Esophagus squamous epithelium (tissue), 5 donors: Measurements from ENCODE around the gene RPL14. TPM values are rescaled to one million over a fixed set of nuclear protein-coding genes. Genes with fewer than 3 reads are reported as not detected.

Experiments used
- DNase-seq: peaks from one replicate; lab custom pipeline; 2025; lab: John Stamatoyannopoulos, UW
- H3K27ac ChIP-seq, 4 donors: fragments of 200-600 bp; sonication (generic); one replicate each; pipeline ENCODE4 v1.5.1; 2016 to 2019; ENCODE audit warnings: mild to moderate bottlenecking in 1 of 4
- H3K27me3 ChIP-seq, 4 donors: fragments of 200-600 bp; sonication (generic); 1 replicate in 3 of 4; 2 replicates in 1 of 4; pipeline versions ENCODE4 v1.5.1 to v1.6.0; 2017 to 2021; ENCODE audit warnings: antibody characterized with exemption in 1 of 4
- H3K36me3 ChIP-seq, 3 donors: fragments of 200-600 bp; sonication (generic); one replicate each; pipeline ENCODE4 v1.5.1; 2016 to 2019
- H3K4me1 ChIP-seq, 3 donors: fragments of 200-600 bp; sonication (generic); one replicate each; pipeline ENCODE4 v1.5.1; 2017 to 2019
- H3K4me3 ChIP-seq, 4 donors: fragments of 200-600 bp; sonication (generic); 1 replicate in 3 of 4; 2 replicates in 1 of 4; pipeline ENCODE4 v1.5.1; 2016 to 2019; ENCODE audit warnings: mild to moderate bottlenecking in 2 of 4, moderate library complexity in 1 of 4
- H3K9me3 ChIP-seq, 3 donors: fragments of 200-600 bp; sonication (generic); one replicate each; pipeline ENCODE4 v1.5.1; 2016 to 2019
- CTCF ChIP-seq, 6 experiments: fragments of 450-650 bp in 4 of 6; fragments of 200-600 bp in 2 of 6; sonication (generic) in 2 of 6; IDR thresholded peaks; one replicate each; pipeline ENCODE4 v1.5.1; 2016 to 2019; ENCODE audit warnings: antibody characterized with exemption in 6 of 6, mild to moderate bottlenecking in 4 of 6, moderate library complexity in 4 of 6
- POLR2A ChIP-seq, 4 donors: fragments of 450-650 bp; IDR thresholded peaks; one replicate each; pipeline ENCODE4 v1.6.1; 2017; ENCODE audit warnings: antibody characterized with exemption in 4 of 4, mild to moderate bottlenecking in 4 of 4, moderate library complexity in 3 of 4
- WGBS, 2 donors: methylation state at CpG; one replicate each; pipeline ENCODE4 v1.1.5; 2018; 5-methylcytosine and 5-hydroxymethylcytosine counted together
- intact Hi-C: fragments of 100-400 bp; cut with DNase I; formaldehyde crosslinking; loops from one replicate; pipeline ENCODE4 v1.15.0; 2022
- total RNA-seq, 4 donors: library from RNA; depleted of rRNA; stranded (reverse); fragments of >200 nt; gene quantifications; one replicate each; pipeline ENCODE4 v1.1.0, GENCODE V29; 2016
- donor health status: DM: yes; HTN: yes; CAD: no.

The RPL14 gene
- total RNA-seq, 4 donors from 2014 or later, result 333 to 488 (median 431) TPM

DNA sequence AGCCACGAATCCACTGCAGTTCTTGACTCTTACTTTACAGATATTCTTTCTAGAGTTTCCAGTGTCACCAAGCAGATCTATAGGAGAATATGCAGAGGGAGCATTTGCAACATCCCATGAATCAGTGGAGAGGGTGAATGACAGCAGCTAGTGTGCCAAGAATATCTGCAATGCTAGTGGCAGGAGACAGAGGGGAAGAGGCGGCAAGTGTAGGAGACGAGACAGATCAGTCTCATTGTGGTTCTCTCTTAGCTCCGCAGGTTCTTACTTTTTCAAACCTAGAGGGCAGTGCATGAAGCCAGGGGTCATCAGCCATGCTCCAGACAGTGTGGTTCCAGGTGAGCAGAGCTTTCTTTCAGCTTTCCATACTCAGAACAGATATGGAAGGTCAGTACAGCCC lies 20.5 kb downstream of the RPL14 start:
- TF ChIP-seq CTCF (IDR thresholded peaks at IDR 0.05) (no peak), POLR2A (IDR thresholded peaks at IDR 0.05) (no peak)
- H3K36me3 ChIP-seq, result peaks cover 0 to 41% (median 0%) of the 10 kb centered on the region in 3 donors
- peaks cover 0 to 17% (median 5%) of the 10 kb centered on the region in 3 donors for H3K4me1 ChIP-seq
- no peaks in the 10 kb centered on the region for H3K9me3 ChIP-seq
- no peaks in the 10 kb centered on the region for H3K27me3 ChIP-seq
- WGBS, 2 donors, result 33 to 53% methylated on average over 4 of the region's 4 CpGs
- DNase-seq, result no peak
- H3K4me3 ChIP-seq, result peak overlapping the region; percentile 67 to 93 (median 88)
- intact Hi-C loops, result no loop called here
- H3K27ac ChIP-seq, result peak overlapping the region in 1 of 4 donors; percentile 84

GRCh38 chr3:40487172-40487571 lies 30.0 kb downstream of the RPL14 start:
- intact Hi-C loops, result no loop called here
- Histone ChIP-seq H3K4me1 (no peaks in the 10 kb centered on the region), H3K9me3 (peaks cover 0 to 29% (median 22%) of the 10 kb centered on the region in 3 donors), H3K4me3 (no peak overlapping the region), H3K36me3 (peaks cover 12 to 73% (median 13%) of the 10 kb centered on the region in 3 donors), H3K27me3 (no peaks in the 10 kb centered on the region), H3K27ac (no peak overlapping the region)
- TF ChIP-seq CTCF (IDR thresholded peaks at IDR 0.05) (no peak), POLR2A (IDR thresholded peaks at IDR 0.05) (no peak)
- DNase-seq, result no peak
- WGBS, 2 donors, result 93 to 98% methylated on average over 3 of the region's 3 CpGs

- no peak overlapping the region for H3K4me3 ChIP-seq
- TF ChIP-seq POLR2A (IDR thresholded peaks at IDR 0.05) (no peak), CTCF (IDR thresholded peaks at IDR 0.05) (no peak)
- no peaks in the 10 kb centered on the region for H3K4me1 ChIP-seq
- no peak for DNase-seq
- peaks cover 12 to 35% (median 13%) of the 10 kb centered on the region in 3 donors for H3K36me3 ChIP-seq
- no peaks in the 10 kb centered on the region for H3K27me3 ChIP-seq
- H3K9me3 ChIP-seq, result peaks cover 0 to 26% (median 22%) of the 10 kb centered on the region in 3 donors
- H3K27ac ChIP-seq, result no peak overlapping the region
- WGBS, 2 donors, result 79 to 89% methylated on average over 5 of the region's 5 CpGs
- intact Hi-C loops, result no loop called here
Measured at GRCh38 chr3:40490916-40491315, 33.8 kb downstream of the RPL14 start.

- TF ChIP-seq CTCF (IDR thresholded peaks at IDR 0.05) (no peak), POLR2A (IDR thresholded peaks at IDR 0.05) (no peak)
- 41 to 54% methylated on average over 2 of the region's 2 CpGs for WGBS, 2 donors
- Histone ChIP-seq H3K27me3 (no peaks in the 10 kb centered on the region), H3K36me3 (peaks cover 0 to under 1% (median 0%) of the 10 kb centered on the region in 3 donors), H3K4me1 (no peaks in the 10 kb centered on the region), H3K27ac (no peak overlapping the region), H3K9me3 (no peaks in the 10 kb centered on the region), H3K4me3 (no peak overlapping the region)
- intact Hi-C loops, result no loop called here
- DNase-seq, result no peak
Measured at GRCh38 chr3:40494698-40495097, 37.6 kb downstream of the RPL14 start.

DNA sequence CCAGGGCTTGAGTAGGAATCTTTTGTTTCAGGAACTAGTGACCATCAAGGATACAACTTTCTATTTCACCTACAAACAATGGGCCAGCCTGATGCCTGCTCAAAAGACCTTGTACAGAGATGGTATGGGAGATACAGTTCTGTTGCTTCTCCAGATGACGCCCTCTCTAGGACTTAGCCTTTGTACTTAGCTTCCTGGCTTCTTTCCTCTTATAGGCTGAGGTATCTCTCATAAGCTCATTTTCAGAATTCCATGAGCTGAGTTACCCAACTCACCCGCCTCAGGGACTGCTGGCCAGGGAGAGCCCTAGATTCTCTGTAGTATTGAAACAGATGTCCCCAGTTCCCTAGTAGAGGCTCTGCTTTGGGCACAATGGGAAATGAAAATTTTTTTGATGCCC lies 40.1 kb downstream of the RPL14 start:
- H3K27ac ChIP-seq, result no peak overlapping the region
- WGBS, 2 donors, result 92 to 96% methylated on average over 2 of the region's 2 CpGs
- DNase-seq, result no peak
- H3K9me3 ChIP-seq, result no peaks in the 10 kb centered on the region
- no peaks in the 10 kb centered on the region for H3K36me3 ChIP-seq
- H3K4me3 ChIP-seq, result no peak overlapping the region
- TF ChIP-seq POLR2A (IDR thresholded peaks at IDR 0.05) (no peak), CTCF (IDR thresholded peaks at IDR 0.05) (no peak)
- no peaks in the 10 kb centered on the region for H3K27me3 ChIP-seq
- H3K4me1 ChIP-seq, result no peaks in the 10 kb centered on the region
- intact Hi-C loops, result no loop called here
